ENCODE data around the gene AK5.

The AK5 gene

DNA sequence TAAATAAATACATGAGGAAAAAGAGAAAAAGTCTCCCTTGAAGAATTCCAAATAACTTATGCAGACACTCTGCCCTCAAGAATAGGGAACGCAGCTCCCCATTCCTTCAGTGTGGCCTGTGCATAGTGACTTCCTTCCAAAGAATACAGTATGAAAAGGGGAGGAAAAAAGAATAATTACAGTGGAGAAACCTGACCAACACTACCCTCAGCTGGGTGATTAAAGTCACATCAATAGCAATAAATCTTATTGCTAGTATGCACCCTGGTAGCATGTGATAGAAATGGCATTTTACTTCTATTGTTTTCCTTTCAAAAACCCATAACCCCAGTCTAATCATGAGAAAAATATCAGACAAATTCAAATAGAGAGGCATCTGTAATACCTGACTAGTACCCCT is 315.5 kb downstream of the AK5 start:
- TF ChIP-seq CREB5 (CRISPR knock-in tag; IDR thresholded peaks at IDR 0.05; ENCODE audit: low read depth) = no peak
- TF ChIP-seq, protein P1, sequence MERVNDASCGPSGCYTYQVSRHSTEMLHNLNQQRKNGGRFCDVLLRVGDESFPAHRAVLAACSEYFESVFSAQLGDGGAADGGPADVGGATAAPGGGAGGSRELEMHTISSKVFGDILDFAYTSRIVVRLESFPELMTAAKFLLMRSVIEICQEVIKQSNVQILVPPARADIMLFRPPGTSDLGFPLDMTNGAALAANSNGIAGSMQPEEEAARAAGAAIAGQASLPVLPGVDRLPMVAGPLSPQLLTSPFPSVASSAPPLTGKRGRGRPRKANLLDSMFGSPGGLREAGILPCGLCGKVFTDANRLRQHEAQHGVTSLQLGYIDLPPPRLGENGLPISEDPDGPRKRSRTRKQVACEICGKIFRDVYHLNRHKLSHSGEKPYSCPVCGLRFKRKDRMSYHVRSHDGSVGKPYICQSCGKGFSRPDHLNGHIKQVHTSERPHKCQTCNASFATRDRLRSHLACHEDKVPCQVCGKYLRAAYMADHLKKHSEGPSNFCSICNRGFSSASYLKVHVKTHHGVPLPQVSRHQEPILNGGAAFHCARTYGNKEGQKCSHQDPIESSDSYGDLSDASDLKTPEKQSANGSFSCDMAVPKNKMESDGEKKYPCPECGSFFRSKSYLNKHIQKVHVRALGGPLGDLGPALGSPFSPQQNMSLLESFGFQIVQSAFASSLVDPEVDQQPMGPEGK (CRISPR knock-in tag; IDR thresholded peaks at IDR 0.05; ENCODE audit: borderline replicate concordance) = no peak
- TF ChIP-seq ZNF565 (CRISPR knock-in tag; conservative IDR thresholded peaks at IDR 0.05; ENCODE audit: low read depth) = no peak
- no peak for TF ChIP-seq RARB (CRISPR knock-in tag; IDR thresholded peaks at IDR 0.05)
- TF ChIP-seq ZFP30 (CRISPR knock-in tag; IDR thresholded peaks at IDR 0.05) = no peak
- TF ChIP-seq CSDC2 (CRISPR knock-in tag; IDR thresholded peaks at IDR 0.05) = no peak
- TF ChIP-seq ARNTL (CRISPR knock-in tag; IDR thresholded peaks at IDR 0.05; ENCODE audit: borderline replicate concordance, low read depth) = no peak
- no peak for TF ChIP-seq PPARA (CRISPR knock-in tag; IDR thresholded peaks at IDR 0.05; ENCODE audit: borderline replicate concordance)
- no peak for TF ChIP-seq ZC3H10 (CRISPR knock-in tag; IDR thresholded peaks at IDR 0.05)
- no peak for TF ChIP-seq ZNF8 (CRISPR knock-in tag; IDR thresholded peaks at IDR 0.05)
- TF ChIP-seq POU6F1 (CRISPR knock-in tag; IDR thresholded peaks at IDR 0.05; ENCODE audit: borderline replicate concordance, low read depth) = no peak
- no peak for TF ChIP-seq ZFP3 (CRISPR knock-in tag; IDR thresholded peaks at IDR 0.05)
- TF ChIP-seq OSR1 (CRISPR knock-in tag; IDR thresholded peaks at IDR 0.05) = no peak
- TF ChIP-seq GLIS3 (CRISPR knock-in tag; IDR thresholded peaks at IDR 0.05) = no peak
- no peak for TF ChIP-seq TSHZ2 (CRISPR knock-in tag; IDR thresholded peaks at IDR 0.05)
- no peak for TF ChIP-seq ZNF70 (CRISPR knock-in tag; IDR thresholded peaks at IDR 0.05)
- no peak for TF ChIP-seq CSRNP3 (CRISPR knock-in tag; IDR thresholded peaks at IDR 0.05)
- no peak for TF ChIP-seq ISL1 (CRISPR knock-in tag; IDR thresholded peaks at IDR 0.05)
- ATAC-seq = no peak

GRCh38 chr1:77605246-77606026 is 323.6 kb downstream of the AK5 start:
- peak; percentile 49 for ATAC-seq
- no peak for TF ChIP-seq SNAI2 (CRISPR knock-in tag; IDR thresholded peaks at IDR 0.05)
- TF ChIP-seq, protein P1 (CRISPR knock-in tag; IDR thresholded peaks at IDR 0.05; ENCODE audit: borderline replicate concordance) = no peak
- TF ChIP-seq TOX (CRISPR knock-in tag; IDR thresholded peaks at IDR 0.05; ENCODE audit: borderline replicate concordance) = no peak
- no peak for TF ChIP-seq CSDC2 (CRISPR knock-in tag; IDR thresholded peaks at IDR 0.05)
- no peak for TF ChIP-seq ARNTL (CRISPR knock-in tag; IDR thresholded peaks at IDR 0.05; ENCODE audit: borderline replicate concordance, low read depth)
- TF ChIP-seq ZNF70 (CRISPR knock-in tag; IDR thresholded peaks at IDR 0.05) = no peak

Measured in SK-N-SH treated with all-trans-retinoic acid at 6 μM for 48 hours (cell line).